Activated CD8-positive, alpha-beta memory T cell treated with anti-CD3 and anti-CD28 coated beads for 24 hours (primary cell): ENCODE results near the gene FMNL2.

ENCODE experiments used
- DNase-seq: peaks from one replicate; pipeline ENCODE4 v3.0.0-alpha.2; 2020

FMNL2 gene

GRCh38 chr2:152534460-152535135 is 199.6 kb downstream of the FMNL2 start:
- no peak for DNase-seq

- DNase-seq, result no peak
These were observed 202.2 kb downstream of the FMNL2 start for GRCh38 chr2:152537081-152537651.

GRCh38 chr2:152539424-152539823 is 204.4 kb downstream of the FMNL2 start:
- DNase-seq, result no peak

- DNase-seq, result no peak
These were observed 206.7 kb downstream of the FMNL2 start for GRCh38 chr2:152541712-152542111.

GRCh38 chr2:152542337-152542994 is 207.5 kb downstream of the FMNL2 start:
- DNase-seq, result no peak

GRCh38 chr2:152542995-152543481 is 208.1 kb downstream of the FMNL2 start:
- no peak for DNase-seq

GRCh38 chr2:152543717-152544116 is 208.7 kb downstream of the FMNL2 start:
- no peak for DNase-seq

- no peak for DNase-seq
These were observed 209.7 kb downstream of the FMNL2 start for GRCh38 chr2:152544638-152545037.

GRCh38 chr2:152546230-152546837 is 211.4 kb downstream of the FMNL2 start:
- no peak for DNase-seq

GRCh38 chr2:152548111-152548875 is 213.3 kb downstream of the FMNL2 start:
- DNase-seq, result no peak

GRCh38 chr2:152548996-152549395 is 214.0 kb downstream of the FMNL2 start:
- DNase-seq, result no peak

GRCh38 chr2:152549423-152549822 is 214.4 kb downstream of the FMNL2 start:
- DNase-seq, result no peak

- DNase-seq, result no peak
These were observed 215.4 kb downstream of the FMNL2 start for GRCh38 chr2:152550386-152550785.

GRCh38 chr2:152552888-152553287 is 217.9 kb downstream of the FMNL2 start:
- no peak for DNase-seq

- DNase-seq, result no peak
These were observed 218.5 kb downstream of the FMNL2 start for GRCh38 chr2:152553518-152553917.

- DNase-seq, result no peak
These were observed 220.1 kb downstream of the FMNL2 start for GRCh38 chr2:152555048-152555447.

- DNase-seq, result no peak
These were observed 221.5 kb downstream of the FMNL2 start for GRCh38 chr2:152556506-152556905.

- DNase-seq, result no peak
These were observed 222.4 kb downstream of the FMNL2 start for GRCh38 chr2:152557273-152557888.

GRCh38 chr2:152558158-152558984 is 223.4 kb downstream of the FMNL2 start:
- no peak for DNase-seq

- DNase-seq, result no peak
These were observed 224.0 kb downstream of the FMNL2 start for GRCh38 chr2:152559008-152559407.

GRCh38 chr2:152560166-152560565 is 225.2 kb downstream of the FMNL2 start:
- DNase-seq, result no peak
